Common myeloid progenitor, CD34-positive (primary cell): Measurements from ENCODE around the gene EHMT2.

Experiments
- CTCF ChIA-PET: fragments of 350-600 bp; sonication (Branson Sonifier 250); formaldehyde crosslinking; loops from one replicate; lab custom pipeline; 2021; ENCODE audit warnings: antibody characterized with exemption; lab: Charles Lee
- POLR2A ChIA-PET: fragments of 350-600 bp; sonication (Branson Sonifier 250); formaldehyde crosslinking; loops from one replicate; lab custom pipeline; 2021; ENCODE audit warnings: antibody characterized with exemption; lab: Charles Lee
- DNase-seq, 3 donors: peaks; one replicate each; pipeline versions ENCODE4 v3.0.0 to v3.0.0-alpha.2; 2013
- H3K27ac ChIP-seq, 2 experiments: 1 replicate in 1 of 2; 2 replicates in 1 of 2; pipeline ENCODE4 v1.7.0; 2013; ENCODE audit warnings: inconsistent platforms in 2 of 2, low read length in 2 of 2, mild to moderate bottlenecking in 2 of 2, low read depth in 1 of 2, moderate library complexity in 1 of 2; ENCODE audit not compliant: severe bottlenecking in 2 of 2, insufficient read depth in 1 of 2, poor library complexity in 1 of 2
- H3K27me3 ChIP-seq, 5 experiments: replicated peaks in 2 of 5; 1 replicate in 3 of 5; 2 replicates in 2 of 5; pipeline versions ENCODE4 v1.6.1 to v1.7.0; 2013; ENCODE audit warnings: low read length in 4 of 5, mild to moderate bottlenecking in 2 of 5, moderate library complexity in 2 of 5, inconsistent platforms in 1 of 5; ENCODE audit not compliant: insufficient read depth in 5 of 5, control insufficient read depth in 4 of 5
- H3K36me3 ChIP-seq, 4 experiments: 1 replicate in 2 of 4; 2 replicates in 2 of 4; pipeline versions ENCODE4 v1.6.1 to v1.7.0; 2013; ENCODE audit warnings: low read length in 3 of 4, control low read depth in 1 of 4, mild to moderate bottlenecking in 1 of 4; ENCODE audit not compliant: control insufficient read depth in 4 of 4, insufficient read depth in 4 of 4
- H3K4me1 ChIP-seq, 4 experiments: 1 replicate in 3 of 4; 2 replicates in 1 of 4; pipeline versions ENCODE4 v1.6.1 to v1.7.1; 2013; ENCODE audit warnings: low read length in 3 of 4, mild to moderate bottlenecking in 3 of 4, control low read depth in 1 of 4, inconsistent platforms in 1 of 4, moderate library complexity in 1 of 4; ENCODE audit not compliant: control insufficient read depth in 4 of 4, insufficient read depth in 4 of 4; ENCODE audit errors: control extremely low read depth in 1 of 4
- H3K4me3 ChIP-seq, 7 experiments: 1 replicate in 4 of 7; 2 replicates in 3 of 7; pipeline versions ENCODE4 v1.5.1 to v1.7.0; 2013; ENCODE audit warnings: mild to moderate bottlenecking in 7 of 7, low read length in 6 of 7, moderate library complexity in 6 of 7, inconsistent platforms in 2 of 7, low read depth in 2 of 7, control low read depth in 1 of 7; ENCODE audit not compliant: insufficient read depth in 4 of 7, control insufficient read depth in 1 of 7; ENCODE audit errors: extremely low read depth in 1 of 7
- H3K9me3 ChIP-seq, 5 experiments: 1 replicate in 4 of 5; 2 replicates in 1 of 5; pipeline versions ENCODE4 v1.6.1 to v1.7.1; 2013; ENCODE audit warnings: low read length in 4 of 5, mild to moderate bottlenecking in 2 of 5, inconsistent platforms in 1 of 5, low read depth in 1 of 5, moderate library complexity in 1 of 5; ENCODE audit not compliant: control insufficient read depth in 4 of 5, insufficient read depth in 2 of 5; ENCODE audit errors: control extremely low read depth in 1 of 5
- WGBS: methylation state at CpG from one replicate; pipeline ENCODE4 v1.1.5; 2013; ENCODE audit not compliant: insufficient coverage; 5-methylcytosine and 5-hydroxymethylcytosine counted together

EHMT2 gene

DNA sequence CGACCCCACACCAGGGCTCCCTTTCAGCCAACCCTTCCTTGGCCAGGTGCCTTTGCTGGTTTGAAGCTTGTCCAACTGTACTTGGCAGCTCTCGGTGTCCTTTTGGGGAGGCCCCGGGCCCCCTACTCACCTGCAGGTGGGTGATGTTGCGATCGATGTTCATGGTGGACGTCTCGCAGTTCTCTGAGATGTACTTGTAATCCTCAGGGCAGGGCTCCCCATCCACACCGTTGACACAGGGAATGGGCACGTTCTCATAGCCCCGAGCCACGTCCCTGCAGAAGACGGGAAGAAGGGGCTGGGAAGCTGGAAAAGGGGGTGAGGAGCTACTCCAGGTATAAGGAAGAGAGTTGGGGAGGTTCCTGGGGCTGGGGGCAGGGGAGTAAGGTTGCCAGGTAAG, 13.8 kb downstream of the EHMT2 start:
- H3K36me3 ChIP-seq, result peaks cover 10 to 85% (median 75%) of the 10 kb centered on the region in 4 experiments
- 97% methylated on average over 11 of the region's 12 CpGs for WGBS

DNA sequence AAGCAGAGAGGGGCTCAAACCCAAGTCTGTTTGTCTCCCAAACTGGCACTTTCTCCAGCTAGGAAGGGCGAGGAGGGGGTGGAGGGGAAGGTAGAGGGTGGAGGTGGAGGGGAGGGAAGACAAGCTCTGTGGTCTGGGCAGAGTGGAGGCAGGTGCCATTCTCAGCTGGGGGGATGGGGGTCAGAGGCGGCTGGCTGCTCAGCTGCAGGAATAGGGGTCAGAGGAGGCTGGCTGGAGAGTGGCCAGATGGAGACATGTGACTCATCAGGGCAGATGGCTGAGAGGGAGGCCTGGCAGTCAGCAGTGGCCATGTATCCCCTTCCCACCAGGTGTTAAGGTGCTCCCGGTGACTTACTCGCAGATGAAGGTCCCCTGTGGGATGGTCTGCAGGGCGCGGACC, 15.2 kb downstream of the EHMT2 start:
- no peak for DNase-seq
- 90% methylated on average over 5 of the region's 6 CpGs for WGBS
- POLR2A ChIA-PET, result no interaction called here
- no peak overlapping the region for H3K27ac ChIP-seq
- CTCF ChIA-PET, result interaction anchor here (1.2 to 3.0 kb wide), 3 partner anchors 10 to 17 kb away, joined by 4 to 11 read pairs (median 5); no protein-coding TSS in a partner anchor
- peaks cover 7 to 72% (median 62%) of the 10 kb centered on the region in 4 experiments for H3K36me3 ChIP-seq
- no peaks in the 10 kb centered on the region for H3K9me3 ChIP-seq
- no peak overlapping the region for H3K4me3 ChIP-seq
- H3K4me1 ChIP-seq, result no peaks in the 10 kb centered on the region
- H3K27me3 ChIP-seq, result no peaks in the 10 kb centered on the region

More for the DNA sequence above, 13.8 kb downstream of the EHMT2 start:
- Histone ChIP-seq H3K9me3 (no peaks in the 10 kb centered on the region), H3K27ac (no peak overlapping the region), H3K27me3 (no peaks in the 10 kb centered on the region), H3K4me3 (no peak overlapping the region), H3K4me1 (no peaks in the 10 kb centered on the region)
- no peak for DNase-seq
- CTCF ChIA-PET, result interaction anchor here (0.9 to 3.0 kb wide), 2 partner anchors 12 to 203 kb away, joined by 3 to 11 read pairs; partner anchors contain the start of gene LY6G5C
- POLR2A ChIA-PET, result no interaction called here

DNA sequence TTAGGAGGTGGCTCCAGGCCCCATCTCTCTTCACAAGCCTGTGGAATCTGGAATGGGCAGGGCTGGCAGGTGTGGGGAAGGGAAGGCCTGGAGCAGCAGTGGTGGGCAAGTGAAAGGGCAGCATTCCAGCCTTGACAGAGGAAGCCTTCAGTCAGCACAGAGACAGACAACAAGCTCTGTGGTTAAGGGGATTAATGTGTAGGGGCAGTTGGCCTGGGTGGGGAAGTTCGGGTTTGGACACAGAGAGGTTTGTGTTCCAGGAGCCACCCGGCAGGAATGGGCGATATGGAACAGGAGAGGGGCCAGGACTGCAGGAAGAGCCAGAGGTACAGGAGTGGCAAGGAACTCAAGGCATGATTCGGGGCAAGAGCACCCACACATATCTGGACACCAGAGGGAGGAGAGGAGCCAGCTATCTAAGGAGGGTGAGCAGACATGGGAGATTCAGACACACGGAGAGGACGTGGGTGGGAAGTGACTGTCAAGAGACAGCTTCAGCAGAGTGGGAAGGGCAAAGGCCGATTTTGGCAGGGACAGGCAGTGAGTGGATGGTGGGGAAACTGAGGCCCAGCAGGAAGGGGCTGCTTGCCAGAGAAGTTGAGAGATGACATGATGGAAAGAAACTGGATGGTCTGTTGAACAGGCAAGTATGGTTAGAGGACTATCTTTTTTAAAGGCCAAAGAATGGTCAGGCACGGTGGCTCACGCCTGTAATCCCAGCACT, 16.2 kb downstream of the EHMT2 start:
- 99% methylated on average over 8 of the region's 9 CpGs for WGBS
- Histone ChIP-seq H3K36me3 (peaks cover 5 to 62% (median 52%) of the 10 kb centered on the region in 4 experiments), H3K27me3 (no peaks in the 10 kb centered on the region), H3K4me1 (no peaks in the 10 kb centered on the region), H3K27ac (no peak overlapping the region), H3K4me3 (no peak overlapping the region), H3K9me3 (no peaks in the 10 kb centered on the region)
- no peak for DNase-seq
- ChIA-PET POLR2A (no interaction called here), CTCF (interaction anchor here (2.0 to 3.0 kb wide), 2 partner anchors 8 to 9 kb away, joined by 8 to 11 read pairs; no protein-coding TSS in a partner anchor)

DNA sequence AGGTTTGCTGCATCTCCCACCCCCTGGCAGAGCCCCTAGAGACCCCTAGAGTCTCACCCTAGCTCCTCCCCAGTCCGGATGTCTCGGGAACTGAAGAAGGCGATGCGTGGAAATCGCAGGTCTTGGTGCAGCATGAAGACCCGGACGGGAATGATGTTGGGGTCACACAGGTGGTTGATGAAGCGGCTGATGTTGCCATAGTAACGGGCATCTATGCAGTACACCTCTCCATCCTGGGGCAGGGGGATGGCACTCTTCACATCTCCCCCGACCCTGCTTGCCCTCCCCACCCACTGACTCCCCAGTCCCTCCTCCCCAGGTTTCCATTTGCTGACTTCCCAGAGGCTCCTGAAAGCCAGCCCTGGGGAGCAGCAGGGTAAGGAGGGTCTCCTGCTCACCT, 16.9 kb downstream of the EHMT2 start:
- no peaks in the 10 kb centered on the region for H3K9me3 ChIP-seq
- H3K27me3 ChIP-seq, result no peaks in the 10 kb centered on the region
- no peak for DNase-seq
- H3K4me3 ChIP-seq, result no peak overlapping the region
- POLR2A ChIA-PET, result no interaction called here
- 95% methylated on average over 10 of the region's 10 CpGs for WGBS
- H3K36me3 ChIP-seq, result peaks cover 5 to 57% (median 48%) of the 10 kb centered on the region in 4 experiments
- H3K27ac ChIP-seq, result no peak overlapping the region
- H3K4me1 ChIP-seq, result peaks cover 0 to 2% (median 0%) of the 10 kb centered on the region in 4 experiments
- CTCF ChIA-PET, result interaction anchor here (2.0 kb wide), 1 partner anchor 9 kb away, joined by 8 read pairs; no protein-coding TSS in a partner anchor

DNA sequence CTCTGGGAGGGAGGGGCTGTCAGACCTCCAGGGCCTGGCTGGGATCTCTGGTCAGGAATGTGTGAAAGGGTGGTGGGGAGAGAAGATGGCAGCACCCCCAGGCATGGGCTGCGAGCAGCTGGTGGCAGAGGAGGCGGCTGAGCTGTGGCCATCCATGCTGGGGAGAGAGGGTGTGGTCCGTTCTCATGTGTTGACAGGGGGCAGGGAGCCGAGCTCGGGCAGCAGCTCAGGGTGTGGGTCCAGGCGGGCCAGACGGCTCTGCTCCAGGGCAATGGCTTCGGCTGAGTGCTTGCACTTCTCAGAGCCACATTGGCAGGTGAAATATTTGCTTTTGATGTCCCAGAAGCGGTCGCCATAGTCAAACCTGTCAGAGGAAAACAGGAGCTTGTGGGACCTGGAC, 17.6 kb downstream of the EHMT2 start:
- Histone ChIP-seq H3K27ac (no peak overlapping the region), H3K36me3 (peaks cover 5 to 52% (median 46%) of the 10 kb centered on the region in 4 experiments), H3K4me3 (no peak overlapping the region), H3K4me1 (peaks cover 0 to 2% (median 0%) of the 10 kb centered on the region in 4 experiments), H3K27me3 (no peaks in the 10 kb centered on the region), H3K9me3 (no peaks in the 10 kb centered on the region)
- ChIA-PET POLR2A (no interaction called here), CTCF (interaction anchor here (2.0 kb wide), 1 partner anchor 9 kb away, joined by 8 read pairs; no protein-coding TSS in a partner anchor)
- 97% methylated on average over 10 of the region's 10 CpGs for WGBS
- DNase-seq, result no peak

DNA sequence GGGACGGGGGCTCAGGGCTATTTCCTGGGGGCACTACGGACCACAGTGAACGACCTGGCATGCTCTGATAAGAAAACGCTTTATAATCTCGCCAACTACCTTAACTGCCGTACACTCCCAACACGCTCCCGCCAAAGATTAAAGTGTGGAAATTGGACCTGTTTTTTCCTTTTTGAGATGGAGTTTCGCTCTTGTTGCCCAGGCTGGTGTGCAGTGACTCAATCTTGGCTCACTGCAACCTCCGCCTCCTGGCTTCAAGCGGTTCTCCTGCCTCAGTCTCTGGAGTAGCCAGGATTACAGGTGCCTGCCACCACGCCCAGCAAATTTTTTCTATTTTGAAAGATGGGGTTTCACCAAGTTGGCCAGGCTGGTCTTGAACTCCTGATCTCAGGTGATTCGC, 18.4 kb downstream of the EHMT2 start:
- 81% methylated on average over 12 of the region's 13 CpGs for WGBS
- Histone ChIP-seq H3K27ac (no peak overlapping the region), H3K27me3 (no peaks in the 10 kb centered on the region), H3K36me3 (peaks cover 5 to 45% (median 41%) of the 10 kb centered on the region in 4 experiments), H3K4me3 (no peak overlapping the region), H3K4me1 (peaks cover 0 to 2% (median 0%) of the 10 kb centered on the region in 4 experiments), H3K9me3 (no peaks in the 10 kb centered on the region)
- ChIA-PET CTCF (interaction anchor here (2.0 kb wide), 1 partner anchor 10 kb away, joined by 8 read pairs; no protein-coding TSS in a partner anchor), POLR2A (no interaction called here)
- DNase-seq, result no peak

DNA sequence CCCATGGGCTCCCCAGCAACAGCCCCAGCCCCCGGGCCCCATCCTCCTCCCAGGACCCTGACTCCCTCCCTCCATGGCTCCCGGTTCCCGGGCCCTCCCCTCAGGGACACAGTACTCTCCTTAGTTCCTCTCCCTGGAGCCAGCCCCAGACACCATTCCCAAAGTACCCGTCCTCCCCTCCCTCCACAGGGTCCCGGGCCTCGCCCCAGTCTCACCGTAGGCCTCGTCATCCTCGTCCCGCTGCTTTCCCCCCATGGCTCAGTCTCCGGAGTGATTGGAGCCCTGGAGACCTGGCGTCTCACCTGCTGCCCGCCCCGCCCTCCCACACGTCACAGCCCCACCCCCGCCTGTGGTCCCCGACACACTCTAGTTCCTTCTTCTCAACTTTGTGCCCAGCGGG, 18.8 kb downstream of the EHMT2 start, which contains the start of gene SLC44A4:
TSS of gene SLC44A4 (minus strand) at position 272 of the 400 bp plus-strand sequence. CDS start at position 255, 17 bp downstream.
- Histone ChIP-seq H3K27me3 (no peaks in the 10 kb centered on the region), H3K4me3 (no peak within 1 kb of the TSS), H3K9me3 (no peaks in the 10 kb centered on the region), H3K4me1 (peaks cover 0 to 2% (median 0%) of the 10 kb centered on the region in 4 experiments), H3K27ac (no peak within 1 kb of the TSS), H3K36me3 (peaks cover 5 to 41% (median 38%) of the 10 kb centered on the region in 4 experiments)
- ChIA-PET CTCF (no interaction called here), POLR2A (no interaction called here)
- no peak for DNase-seq
- WGBS, result 86% methylated on average over 5 of the region's 18 CpGs
